IPS-NIHi11 (cell line): ENCODE data around the gene GPR161.
A peak's percentile ranks its signal among the peaks of the same experiment; 100 is the strongest.

Experiments
- DNase-seq: peaks from one replicate; pipeline ENCODE4 v3.0.0; 2012; ENCODE audit warnings: mixed read lengths, low spot score

Gene GPR161

DNA sequence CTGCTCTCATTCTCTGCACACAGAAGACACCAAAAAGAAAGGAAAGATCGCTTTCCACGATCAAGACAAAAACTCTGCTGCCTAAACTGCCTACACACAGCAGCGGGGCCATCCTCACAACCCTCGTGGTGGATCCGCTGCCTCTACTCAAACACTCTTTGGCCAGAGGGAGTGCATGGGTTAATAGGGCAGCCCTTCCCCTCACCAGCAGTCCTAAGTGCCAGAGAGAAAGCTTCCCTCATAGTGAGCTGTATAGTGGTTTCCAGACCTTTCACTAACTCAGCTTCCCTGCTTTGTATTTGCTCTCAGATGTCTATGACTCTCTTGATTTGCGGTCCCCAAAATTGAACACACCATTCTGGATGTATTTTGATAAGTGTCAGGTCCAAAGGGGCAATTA is 30.9 kb downstream of the GPR161 start:
- DNase-seq = no peak

DNA sequence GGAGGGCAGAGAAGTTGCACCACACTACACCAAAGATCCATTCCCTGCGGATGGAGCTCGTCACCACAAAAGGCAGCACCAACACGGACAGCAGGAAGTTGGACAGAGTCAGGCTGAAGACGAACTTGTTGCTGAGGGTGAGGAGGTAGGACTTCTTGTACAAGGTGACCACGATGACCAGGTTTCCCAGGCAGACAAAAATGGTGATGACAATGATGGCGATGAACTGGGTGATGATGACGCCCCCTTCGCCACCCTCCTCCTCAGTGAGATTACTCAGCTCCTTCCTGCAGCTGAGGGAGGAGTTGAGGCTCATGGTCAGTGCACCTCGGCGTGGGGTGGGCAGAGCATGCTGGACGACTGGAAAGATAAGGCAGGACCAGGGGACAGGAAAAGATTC is 32.2 kb downstream of the GPR161 start:
- DNase-seq = no peak

DNA sequence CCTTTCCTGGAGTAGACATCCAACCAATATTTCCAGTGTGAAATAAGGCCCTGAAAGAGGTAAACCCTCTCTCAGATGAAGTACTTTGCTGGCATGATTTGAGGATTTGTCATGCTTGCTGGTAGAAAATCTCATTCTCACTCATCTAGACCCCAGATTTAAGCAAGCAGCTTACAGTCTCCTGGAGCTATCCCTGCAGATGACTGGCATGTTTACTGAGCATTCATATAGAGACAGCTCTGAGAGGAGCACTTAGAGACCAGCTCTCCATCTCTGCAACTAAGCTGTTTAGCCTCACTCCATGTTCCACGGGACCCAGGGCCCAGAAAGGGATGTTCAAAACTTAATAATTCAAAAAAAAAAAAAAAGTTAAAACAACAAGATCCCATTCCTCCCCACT is 34.2 kb downstream of the GPR161 start:
- no peak for DNase-seq

DNA sequence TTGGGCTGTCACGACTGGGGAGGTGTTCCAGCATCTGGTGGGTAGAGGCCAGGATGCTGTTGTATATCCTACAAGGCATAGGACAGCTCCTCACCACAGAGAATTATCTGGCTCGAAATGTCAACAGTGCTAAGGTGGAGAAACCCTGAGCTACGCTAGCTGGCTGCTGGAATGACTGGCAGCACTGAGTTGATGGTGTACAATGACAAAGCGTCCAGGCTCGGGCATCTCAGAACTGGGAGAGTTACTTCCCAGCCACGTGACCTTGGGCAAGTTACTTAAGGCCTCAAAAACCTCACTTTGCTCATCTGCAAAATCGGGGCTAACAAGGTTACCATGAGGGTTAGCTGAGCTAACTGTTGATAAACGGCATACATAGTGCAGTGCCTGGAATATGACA is 35.4 kb downstream of the GPR161 start:
- no peak for DNase-seq

DNA sequence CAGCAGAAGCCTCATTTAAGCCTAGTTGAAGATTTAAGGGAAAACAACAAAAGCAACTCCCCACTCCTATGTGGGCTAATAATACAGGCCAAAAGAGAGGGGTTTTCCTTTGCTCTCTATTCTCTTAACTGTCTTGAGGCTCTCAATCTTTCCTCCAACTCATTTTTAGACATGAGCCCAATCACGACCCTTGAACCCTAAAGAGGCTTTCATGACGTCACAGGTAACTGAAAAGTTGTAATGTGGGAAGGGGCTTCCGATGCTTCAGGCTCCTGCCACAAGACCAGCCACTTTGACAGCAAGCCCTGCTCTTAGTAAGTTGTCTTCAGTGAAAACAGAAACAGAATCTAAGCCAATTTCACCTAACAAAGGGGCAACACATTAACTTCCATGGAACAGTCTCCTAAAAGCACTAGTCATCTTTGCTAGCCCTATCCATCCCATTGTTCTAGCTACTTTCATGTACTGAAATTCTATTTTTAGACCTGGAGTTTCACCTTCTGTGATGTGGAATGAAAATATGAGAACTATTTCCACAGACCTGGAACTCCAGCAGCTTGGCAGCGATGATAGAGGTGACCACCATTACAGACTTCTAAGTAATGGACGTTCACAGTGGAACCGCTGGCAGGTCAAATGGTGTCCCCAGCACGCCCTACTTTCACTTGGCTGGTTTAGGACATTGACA is 36.3 kb downstream of the GPR161 start:
- no peak for DNase-seq

DNA sequence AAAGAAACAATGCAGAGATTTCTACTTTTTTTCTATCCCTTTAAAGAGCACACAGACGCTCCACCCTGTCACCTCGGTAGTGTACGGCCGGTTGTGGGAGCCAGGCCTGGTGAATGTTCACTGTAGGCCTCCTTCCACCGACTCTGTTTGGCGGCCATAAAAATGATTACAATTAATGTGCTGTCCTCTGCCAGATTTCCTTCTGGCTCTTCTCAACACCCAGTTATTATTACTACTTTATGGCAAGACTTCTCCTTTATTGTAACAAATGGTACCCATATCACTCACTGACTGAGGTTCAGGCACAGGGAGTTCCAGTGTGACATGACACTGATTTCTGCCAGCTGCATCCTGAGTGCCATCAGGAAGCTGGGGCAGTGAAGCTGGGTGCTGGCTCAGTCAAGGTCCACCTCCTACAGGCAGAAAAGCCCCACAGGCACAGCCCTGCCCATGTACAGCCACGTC is 37.4 kb downstream of the GPR161 start:
- DNase-seq = no peak

DNA sequence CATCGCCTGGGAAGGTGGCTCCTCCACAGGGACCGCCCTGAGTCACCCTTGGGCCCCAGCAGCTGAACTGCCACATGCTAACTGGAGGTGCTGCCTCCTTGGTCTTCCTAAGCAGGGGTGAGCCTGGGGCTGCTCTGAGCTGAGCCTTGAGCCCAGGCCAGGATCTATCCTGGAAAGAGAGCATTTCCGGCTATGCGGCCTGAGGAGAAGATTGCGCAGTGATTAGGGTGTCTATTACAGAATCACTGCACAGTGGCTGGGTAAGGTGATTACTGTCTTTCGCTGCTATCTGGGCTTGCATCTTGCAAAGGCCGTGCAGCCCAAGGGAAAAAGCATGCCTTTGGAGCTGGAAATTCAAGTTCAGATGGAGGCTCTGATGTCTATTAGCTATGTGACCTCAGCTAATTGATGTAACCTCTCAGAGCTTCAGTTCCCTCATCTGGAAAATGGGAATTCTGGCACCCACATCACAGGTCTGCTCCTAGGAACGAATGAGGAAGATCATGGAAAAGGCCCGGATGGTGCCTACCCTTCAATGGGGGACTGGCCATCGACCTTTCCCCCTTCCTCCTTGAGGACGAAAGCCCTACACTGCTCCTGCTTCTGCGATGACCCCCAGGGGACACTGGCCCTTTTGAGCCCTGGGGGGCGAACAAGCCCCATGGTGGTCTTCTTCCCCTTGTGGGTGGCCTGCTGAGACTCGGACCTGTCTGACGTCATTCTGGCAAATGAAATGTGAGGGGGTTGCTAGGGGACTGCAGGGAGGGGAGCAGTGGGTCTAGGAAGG is 38.0 kb downstream of the GPR161 start:
- DNase-seq = no peak

DNA sequence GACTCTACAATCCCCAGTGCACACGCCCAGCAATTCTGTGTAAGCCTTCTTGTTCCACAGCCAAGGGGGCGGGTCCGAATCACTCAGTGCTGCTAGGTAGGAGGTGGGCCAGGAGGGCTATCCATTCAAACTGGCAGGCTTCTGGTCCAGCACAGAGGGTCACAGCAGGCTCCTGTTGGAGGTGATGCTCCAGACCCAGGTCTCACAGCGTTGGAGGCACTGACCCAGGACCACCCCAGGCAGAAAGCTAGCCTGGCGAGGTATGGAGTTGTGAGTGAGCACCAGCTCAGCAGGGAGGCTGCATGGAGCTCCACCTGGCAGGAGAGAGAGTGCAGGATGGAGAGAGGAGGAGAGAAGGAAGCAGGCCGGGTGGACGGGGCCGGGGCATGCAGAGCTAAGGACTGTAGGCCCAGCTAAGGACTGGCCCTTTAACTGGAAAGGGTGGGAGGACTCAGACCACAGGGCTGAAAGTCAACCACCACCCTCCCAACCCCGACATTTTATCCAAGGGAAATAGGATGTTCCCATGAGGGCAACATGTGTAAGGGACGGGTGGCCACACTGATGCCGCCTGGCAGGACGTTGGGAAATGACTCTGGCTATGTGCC is 38.7 kb downstream of the GPR161 start:
- DNase-seq = no peak

DNA sequence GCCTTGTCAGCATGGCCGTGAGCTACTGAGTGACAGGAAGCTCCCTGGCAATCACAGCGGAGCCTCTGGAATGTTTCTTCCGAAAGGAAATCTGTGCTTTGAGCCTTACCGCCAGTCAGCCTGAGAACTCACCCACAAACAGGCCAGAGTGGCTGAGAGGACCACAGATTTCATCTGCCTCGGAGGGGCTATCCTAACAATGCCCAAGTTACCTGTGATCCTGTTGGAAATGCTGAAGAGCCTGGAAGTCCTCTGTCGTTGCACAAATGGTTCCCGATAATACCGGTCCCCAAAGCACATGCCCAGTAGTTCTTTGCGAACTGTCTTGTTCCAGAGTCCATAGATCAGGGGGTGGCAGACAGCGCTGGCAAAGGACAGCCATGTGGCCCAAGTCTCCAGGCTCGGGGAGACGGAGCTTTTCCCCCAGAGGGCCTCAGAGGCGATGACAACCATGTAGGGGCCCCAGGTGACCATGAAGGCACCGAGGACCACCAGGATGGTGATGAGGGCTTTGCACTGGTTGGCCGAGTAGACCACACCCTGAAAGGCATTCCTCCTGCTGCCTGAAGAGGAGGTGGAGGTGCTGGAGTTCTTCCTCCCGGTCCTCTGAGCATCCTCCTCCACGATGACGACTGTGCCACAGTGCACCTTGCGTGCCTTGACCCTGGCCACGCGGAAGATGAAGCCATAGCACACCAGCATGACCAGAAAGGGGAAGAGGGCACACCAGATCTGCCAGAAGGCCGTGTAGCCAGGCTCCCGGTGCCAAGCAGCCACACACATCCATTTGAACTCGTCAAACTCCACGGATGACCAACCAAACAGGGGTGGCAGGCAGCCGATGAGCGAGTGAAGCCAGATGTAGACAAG is 40.2 kb downstream of the GPR161 start:
- no peak for DNase-seq

DNA sequence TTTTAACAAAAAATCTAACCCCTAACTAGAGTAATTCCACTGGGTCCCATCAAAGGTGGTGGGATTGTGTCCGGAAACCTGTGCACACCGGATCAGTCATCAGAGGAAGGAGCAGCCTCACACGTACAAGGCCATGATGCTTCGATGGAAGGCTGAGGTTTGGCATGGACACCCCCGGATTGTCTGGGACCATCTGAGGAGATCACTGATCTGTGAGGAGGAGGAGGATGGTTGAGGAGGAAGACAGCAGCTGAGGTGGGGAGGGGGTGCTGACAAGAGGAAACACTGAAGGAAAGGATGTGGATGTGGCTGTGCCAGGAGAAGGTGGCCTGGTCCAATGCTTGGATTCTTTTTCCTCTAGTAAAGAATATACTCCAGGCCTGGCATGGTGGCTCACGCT is 41.3 kb downstream of the GPR161 start:
- no peak for DNase-seq

DNA sequence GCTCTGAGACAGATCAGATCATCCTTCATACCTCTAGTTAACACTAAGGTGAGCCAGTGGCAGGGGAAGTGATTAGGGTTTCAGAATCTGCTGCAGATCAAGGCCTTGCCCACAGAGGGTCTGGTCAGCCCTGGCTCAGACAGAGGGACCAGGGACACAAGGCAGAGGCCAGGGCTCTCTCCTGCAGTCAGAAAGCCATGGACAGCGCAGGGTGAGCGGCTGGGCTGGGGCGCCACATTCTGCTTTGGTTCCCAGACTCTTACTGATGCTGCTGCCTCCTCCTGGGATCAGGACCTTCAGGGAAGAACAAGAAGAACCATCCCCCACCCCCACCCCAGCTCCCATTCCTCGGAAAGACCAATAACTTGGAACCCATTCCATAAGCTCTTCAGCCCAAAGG is 43.1 kb downstream of the GPR161 start:
- no peak for DNase-seq

DNA sequence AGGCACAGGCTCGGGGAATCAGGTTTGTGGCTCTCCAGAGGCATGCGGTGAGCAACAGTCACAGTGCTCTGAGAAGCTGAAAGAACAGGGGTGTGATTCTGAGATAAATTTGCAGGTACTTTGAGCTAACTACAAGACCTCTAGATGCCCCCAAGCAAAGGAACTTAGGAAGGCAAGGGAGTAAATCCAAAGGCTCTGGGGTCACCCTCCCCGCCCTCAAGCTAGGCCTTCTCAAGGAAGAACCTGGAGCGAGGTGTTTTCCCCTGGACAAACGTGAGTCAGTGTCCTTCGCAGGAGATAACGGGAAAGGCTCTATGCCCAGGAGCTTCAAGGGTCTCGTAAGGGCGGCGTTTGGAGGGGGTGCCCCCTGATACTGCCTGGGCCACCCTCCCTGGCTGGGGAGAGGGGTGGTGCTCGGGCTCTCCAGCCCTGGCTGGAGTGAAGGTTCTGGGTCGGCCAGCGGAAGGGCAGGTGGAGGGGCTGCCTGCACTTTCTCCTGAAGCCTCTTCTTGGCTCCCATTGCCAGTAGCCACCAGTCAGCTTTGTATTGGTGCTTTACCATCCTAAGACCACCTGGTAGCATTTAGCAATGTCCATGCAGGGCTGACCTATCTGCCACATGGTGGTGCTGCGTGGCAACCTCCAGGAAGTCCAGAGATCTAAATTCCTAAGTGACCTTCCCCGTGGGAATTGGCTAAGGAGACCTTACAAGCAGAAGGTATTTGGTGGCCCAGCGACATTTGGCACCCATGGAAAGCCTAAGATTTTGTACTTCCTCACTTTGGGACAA is 44.0 kb downstream of the GPR161 start:
- peak; percentile 49 for DNase-seq

DNA sequence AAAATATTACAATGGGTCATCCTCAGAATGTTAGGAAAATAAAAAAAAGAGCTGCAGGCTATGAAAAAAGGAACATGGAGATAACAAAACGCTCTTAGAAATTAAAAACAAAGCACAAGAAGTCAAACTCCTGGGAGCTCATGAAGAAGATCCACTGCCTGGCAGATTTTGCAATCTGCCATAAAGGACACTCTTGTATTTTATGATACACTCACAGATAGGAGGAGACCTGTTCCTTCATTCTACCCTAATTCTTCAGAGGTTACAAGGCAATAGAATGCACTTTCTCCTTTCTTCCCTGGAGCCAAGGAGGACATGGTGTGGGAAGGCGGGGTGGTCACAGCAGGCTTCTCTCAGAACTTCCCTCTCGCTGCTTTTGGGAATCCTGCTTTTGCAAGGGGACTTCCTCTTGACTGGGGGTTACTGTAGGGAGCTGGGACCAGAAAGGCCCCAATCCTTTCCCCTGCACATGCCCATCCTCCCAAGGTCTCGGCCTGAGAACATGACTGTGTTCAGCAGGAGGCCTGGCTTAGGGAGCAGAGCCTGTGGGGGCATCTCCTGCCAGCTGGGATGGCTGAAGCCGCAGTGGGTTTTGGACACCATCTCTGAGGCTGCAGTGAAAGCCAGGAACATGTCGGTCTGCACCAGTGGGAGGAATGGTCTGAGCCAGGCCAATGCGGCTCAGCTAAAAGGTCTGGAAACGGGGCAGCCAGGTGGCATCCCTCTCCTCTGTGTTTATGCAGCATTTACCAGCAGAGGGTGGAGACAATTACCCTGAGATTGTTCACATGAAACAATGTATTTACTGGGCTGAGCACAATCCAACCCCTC is 44.8 kb downstream of the GPR161 start:
- no peak for DNase-seq

DNA sequence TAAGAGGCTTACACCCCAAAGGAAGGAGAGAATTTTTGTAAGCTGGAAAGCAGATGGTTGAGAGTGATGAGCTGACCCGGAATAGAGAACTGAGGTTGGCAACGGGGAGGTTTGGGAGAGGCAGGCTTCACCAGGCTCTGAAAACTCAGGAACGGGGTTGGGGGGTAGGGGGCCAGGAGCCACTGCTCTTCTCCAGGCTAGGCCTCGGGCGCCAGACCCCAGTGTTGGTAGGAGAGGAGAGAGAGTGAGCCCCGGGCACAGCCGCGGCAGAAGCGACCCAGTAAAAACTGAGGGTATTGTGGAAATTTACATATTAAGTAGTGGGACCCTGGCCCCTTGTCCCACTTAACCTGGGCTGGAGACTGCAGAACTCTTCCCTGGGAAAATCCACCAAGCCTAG is 45.7 kb downstream of the GPR161 start:
- no peak for DNase-seq

DNA sequence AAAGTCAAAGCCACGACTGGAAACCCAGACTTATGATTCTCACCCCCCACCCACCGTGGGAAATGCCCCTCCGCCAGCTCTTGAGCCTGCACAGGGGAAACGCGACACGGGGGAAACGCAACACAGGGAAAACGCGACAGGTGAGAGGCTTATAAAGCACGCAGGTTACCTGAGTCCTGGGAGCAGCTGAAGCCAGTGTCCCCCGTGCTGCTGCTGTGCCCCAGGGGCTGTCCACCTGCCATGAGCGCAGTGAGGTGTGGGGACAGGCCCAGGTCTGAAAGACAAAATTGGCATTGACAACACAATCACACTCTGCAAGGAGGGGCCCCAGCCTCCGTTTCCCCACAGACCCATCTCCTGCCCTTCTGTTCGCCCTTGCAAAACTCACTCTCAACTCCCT is 46.3 kb downstream of the GPR161 start:
- DNase-seq = no peak

DNA sequence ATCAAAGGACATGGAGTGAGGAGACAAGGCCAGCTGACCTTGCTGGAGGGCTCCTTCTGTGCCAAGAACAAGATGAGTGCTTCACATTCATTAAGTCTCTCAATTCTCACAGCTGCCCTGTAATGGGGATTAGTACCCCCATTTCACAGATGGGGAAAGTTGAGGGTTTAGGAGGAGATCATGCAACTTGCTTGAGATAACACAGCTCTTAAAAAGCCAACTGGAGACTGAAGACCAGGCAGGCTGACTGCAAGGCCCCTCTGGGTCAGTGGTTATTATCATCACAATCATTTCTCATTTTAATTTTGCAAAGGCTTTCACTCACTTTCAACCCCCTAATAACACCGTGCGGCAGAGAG is 46.8 kb downstream of the GPR161 start:
- no peak for DNase-seq

DNA sequence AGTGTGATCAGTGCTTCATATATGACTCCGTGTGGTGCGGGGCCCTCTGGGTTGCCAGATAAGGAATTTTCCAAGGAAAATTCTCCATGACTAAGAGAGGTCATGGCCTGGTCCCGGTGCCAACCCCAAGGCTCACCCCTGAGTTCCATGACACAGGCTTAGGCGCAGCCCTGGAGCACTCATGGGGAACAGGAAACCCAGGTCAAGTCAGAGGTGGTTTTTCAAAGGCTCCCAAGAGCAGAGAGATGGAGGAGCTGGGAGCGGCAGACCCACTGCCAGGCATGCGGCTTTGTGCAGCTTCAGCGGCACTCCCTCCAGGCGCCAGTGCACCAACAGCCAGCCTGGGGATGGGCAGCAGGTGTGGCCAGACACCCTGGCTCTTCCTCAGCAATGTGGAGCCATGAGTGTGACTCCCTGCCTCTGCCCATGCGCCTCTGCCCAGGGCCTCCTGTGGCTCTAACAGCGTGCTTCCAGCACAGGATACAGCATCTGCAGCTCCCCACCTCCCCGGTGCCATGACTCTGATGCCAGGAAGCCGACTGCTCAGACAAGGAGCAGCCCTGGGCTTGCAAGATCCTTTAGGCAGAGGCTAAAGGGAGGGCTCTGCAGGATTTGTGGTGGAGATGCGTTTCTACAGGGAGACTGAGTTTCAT is 47.3 kb downstream of the GPR161 start:
- DNase-seq = no peak

DNA sequence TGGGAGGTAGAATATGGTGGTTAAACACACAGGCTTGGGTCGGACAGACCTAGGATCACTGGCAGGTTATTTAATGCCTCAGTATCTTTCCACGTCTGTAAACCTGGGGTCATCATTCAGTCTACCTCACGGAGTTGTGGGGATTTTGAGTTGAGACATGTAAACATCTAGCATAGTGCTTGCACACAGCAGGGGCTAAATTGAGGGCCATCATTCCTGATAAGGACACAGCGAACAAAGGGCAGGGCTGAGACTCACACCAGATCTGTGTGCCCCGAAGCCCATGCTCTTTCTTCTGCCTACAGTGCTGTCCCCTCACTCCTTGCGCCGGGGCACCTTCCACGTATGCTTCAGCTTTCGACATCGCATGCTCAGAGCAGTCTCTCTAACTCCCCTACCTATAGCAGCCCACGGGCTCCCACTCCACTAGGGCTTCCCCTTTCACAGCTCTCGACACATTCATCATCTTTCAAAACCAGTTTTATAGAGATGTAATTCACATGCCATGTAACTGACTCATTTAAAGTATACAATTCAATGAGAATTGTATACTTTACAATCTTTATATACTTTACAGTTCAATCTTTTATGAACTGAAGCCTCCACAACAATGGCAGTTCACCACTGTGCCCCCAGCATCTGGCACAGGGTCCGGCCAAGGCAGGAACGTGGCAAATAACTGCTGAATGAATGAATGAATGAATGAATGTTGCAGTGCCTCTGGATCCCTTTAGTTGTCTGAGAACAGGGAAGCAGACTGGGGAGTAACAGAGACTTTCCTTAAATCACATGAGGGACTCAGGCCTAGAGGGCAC is 48.0 kb downstream of the GPR161 start:
- DNase-seq = no peak

DNA sequence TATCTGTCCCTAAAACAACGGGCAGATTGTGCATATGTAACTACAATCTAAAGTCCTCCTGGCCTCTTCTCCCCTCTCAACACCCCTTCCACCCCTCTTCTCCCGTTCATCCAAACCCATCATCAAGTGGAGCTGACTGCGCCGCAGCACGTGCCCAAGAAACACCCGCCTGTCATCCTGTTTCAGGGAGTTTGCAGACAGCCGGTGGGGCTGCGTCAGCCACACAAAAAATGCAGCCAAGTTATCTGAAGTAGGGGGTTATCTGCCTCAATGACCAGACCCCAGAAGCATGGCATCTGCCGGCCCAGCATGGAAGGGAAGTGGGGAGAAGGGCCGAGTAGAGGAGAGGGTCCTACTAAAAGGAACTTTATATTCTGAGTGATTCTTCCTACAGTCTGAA is 49.0 kb downstream of the GPR161 start:
- DNase-seq = no peak
